ENCODE data around the gene TBC1D17. TPM values are rescaled to one million over a fixed set of nuclear protein-coding genes. Genes with fewer than 3 reads are reported as not detected.

The TBC1D17 gene
- total and polyA plus RNA-seq, 10 of the 15 experiments (the other 5 are each of a cell fraction or from before 2014, with no cell fraction given), result 0.42 to 20.4 (median 11.2) TPM

DNA sequence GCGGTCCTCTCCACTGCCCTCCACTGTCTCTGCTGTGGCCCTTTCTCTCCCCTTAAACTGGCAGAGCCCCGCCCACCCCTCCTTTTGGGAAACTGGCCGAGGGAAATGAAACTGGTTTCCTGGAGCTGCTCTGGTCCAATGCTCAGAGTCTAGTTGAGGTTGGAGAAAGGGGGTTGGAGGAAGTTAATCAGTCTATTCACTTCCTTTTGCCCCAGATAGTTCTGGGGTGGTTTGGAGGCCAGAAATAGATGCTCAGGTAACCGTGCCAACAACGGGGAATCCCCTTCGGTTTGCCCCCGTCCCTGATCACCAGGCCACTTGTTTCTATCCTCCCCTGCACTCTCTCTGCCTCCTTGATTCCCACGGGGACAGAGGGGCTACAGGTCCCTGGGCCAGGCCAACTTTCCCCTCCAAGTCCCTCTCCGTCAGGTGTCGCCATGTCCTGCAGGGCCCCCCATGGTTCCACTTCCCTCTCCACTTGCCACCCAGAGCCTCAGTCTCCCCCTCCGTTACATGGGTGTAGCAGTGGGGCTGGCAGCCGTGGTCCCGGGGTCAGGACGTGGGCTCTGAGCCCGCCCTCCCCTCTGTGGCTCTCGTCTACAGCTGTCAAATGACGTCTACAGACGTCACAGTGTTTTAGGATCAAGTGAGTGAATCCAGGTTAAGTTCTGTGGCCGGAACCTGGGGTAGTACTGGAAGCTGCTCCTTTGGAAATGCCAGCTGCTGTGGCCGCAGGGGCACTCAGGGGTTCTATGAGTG lies 19.5 kb downstream of the TBC1D17 start, which contains the start of gene IL4I1 (continued):
- TF ChIP-seq, protein P1, sequence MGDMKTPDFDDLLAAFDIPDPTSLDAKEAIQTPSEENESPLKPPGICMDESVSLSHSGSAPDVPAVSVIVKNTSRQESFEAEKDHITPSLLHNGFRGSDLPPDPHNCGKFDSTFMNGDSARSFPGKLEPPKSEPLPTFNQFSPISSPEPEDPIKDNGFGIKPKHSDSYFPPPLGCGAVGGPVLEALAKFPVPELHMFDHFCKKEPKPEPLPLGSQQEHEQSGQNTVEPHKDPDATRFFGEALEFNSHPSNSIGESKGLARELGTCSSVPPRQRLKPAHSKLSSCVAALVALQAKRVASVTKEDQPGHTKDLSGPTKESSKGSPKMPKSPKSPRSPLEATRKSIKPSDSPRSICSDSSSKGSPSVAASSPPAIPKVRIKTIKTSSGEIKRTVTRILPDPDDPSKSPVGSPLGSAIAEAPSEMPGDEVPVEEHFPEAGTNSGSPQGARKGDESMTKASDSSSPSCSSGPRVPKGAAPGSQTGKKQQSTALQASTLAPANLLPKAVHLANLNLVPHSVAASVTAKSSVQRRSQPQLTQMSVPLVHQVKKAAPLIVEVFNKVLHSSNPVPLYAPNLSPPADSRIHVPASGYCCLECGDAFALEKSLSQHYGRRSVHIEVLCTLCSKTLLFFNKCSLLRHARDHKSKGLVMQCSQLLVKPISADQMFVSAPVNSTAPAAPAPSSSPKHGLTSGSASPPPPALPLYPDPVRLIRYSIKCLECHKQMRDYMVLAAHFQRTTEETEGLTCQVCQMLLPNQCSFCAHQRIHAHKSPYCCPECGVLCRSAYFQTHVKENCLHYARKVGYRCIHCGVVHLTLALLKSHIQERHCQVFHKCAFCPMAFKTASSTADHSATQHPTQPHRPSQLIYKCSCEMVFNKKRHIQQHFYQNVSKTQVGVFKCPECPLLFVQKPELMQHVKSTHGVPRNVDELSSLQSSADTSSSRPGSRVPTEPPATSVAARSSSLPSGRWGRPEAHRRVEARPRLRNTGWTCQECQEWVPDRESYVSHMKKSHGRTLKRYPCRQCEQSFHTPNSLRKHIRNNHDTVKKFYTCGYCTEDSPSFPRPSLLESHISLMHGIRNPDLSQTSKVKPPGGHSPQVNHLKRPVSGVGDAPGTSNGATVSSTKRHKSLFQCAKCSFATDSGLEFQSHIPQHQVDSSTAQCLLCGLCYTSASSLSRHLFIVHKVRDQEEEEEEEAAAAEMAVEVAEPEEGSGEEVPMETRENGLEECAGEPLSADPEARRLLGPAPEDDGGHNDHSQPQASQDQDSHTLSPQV (IDR thresholded peaks at IDR 0.05), result 0 out of 2 replicates have a peak, but pooled peaks have one; percentile 8
- 0 out of 2 replicates have a peak, but pooled peaks have one; percentile 18 for TF ChIP-seq NR2C1 (IDR thresholded peaks at IDR 0.05)
- TF ChIP-seq NKRF (conservative IDR thresholded peaks at IDR 0.05), result peak; percentile 61
- TF ChIP-seq LARP7 (IDR thresholded peaks at IDR 0.05), result peak; percentile 86
- TF ChIP-seq RBBP5 (conservative IDR thresholded peaks at IDR 0.05), result no peak
- TF ChIP-seq YY1 (IDR thresholded peaks at IDR 0.05; ENCODE audit: low read depth, low read length), result no peak
- 0 out of 2 replicates have a peak, but pooled peaks have one; percentile 41 for TF ChIP-seq WRNIP1 (IDR thresholded peaks at IDR 0.05; ENCODE audit: borderline replicate concordance, low read depth, low read length)
- TF ChIP-seq CHD2 (IDR thresholded peaks at IDR 0.05; ENCODE audit: borderline replicate concordance, low read depth, low read length), result 0 out of 2 replicates have a peak, but pooled peaks have one; percentile 9
- TF ChIP-seq NFIC (IDR thresholded peaks at IDR 0.05; ENCODE audit: low read depth, low read length), result peak; percentile 83; the same call in 1 of the 2 replicates
- peak; percentile 96 for TF ChIP-seq MEF2B (IDR thresholded peaks at IDR 0.05; ENCODE audit: partially characterized antibody, poor library complexity, severe bottlenecking)
- TF ChIP-seq ESRRA (IDR thresholded peaks at IDR 0.05; ENCODE audit: low read length), result no peak
- TF ChIP-seq HDGF (IDR thresholded peaks at IDR 0.05), result peak; percentile 42
- peak; percentile 70; the same call in 1 of the 2 replicates for TF ChIP-seq POLR2AphosphoS5 (IDR thresholded peaks at IDR 0.05; ENCODE audit: low read length)
- 0 out of 2 replicates have a peak, but pooled peaks have one; percentile 54 for TF ChIP-seq ZNF207 (IDR thresholded peaks at IDR 0.05; ENCODE audit: borderline replicate concordance)
- peak; percentile 80; the same call in 1 of the 2 replicates for TF ChIP-seq PML (IDR thresholded peaks at IDR 0.05; ENCODE audit: low read length)
- TF ChIP-seq SIN3A (IDR thresholded peaks at IDR 0.05; ENCODE audit: low read depth, low read length), result peak; percentile 53; the same call in 1 of the 2 replicates
- no peak for TF ChIP-seq ZSCAN29 (IDR thresholded peaks at IDR 0.05)
- TF ChIP-seq, protein P2, sequence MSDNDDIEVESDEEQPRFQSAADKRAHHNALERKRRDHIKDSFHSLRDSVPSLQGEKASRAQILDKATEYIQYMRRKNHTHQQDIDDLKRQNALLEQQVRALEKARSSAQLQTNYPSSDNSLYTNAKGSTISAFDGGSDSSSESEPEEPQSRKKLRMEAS (IDR thresholded peaks at IDR 0.05; ENCODE audit: low read depth, low read length), result no peak
- TF ChIP-seq BACH1 (IDR thresholded peaks at IDR 0.05; ENCODE audit: borderline replicate concordance), result peak; percentile 85
- TF ChIP-seq BRCA1 (IDR thresholded peaks at IDR 0.05; ENCODE audit: low read depth, low read length), result no peak
- TF ChIP-seq TBL1XR1 (IDR thresholded peaks at IDR 0.05; ENCODE audit: low read depth, low read length), result peak; percentile 79
- no peak for TF ChIP-seq BCLAF1 (IDR thresholded peaks at IDR 0.05)
